ENCODE measurements around the gene DLG5.

The DLG5 gene, protein sequence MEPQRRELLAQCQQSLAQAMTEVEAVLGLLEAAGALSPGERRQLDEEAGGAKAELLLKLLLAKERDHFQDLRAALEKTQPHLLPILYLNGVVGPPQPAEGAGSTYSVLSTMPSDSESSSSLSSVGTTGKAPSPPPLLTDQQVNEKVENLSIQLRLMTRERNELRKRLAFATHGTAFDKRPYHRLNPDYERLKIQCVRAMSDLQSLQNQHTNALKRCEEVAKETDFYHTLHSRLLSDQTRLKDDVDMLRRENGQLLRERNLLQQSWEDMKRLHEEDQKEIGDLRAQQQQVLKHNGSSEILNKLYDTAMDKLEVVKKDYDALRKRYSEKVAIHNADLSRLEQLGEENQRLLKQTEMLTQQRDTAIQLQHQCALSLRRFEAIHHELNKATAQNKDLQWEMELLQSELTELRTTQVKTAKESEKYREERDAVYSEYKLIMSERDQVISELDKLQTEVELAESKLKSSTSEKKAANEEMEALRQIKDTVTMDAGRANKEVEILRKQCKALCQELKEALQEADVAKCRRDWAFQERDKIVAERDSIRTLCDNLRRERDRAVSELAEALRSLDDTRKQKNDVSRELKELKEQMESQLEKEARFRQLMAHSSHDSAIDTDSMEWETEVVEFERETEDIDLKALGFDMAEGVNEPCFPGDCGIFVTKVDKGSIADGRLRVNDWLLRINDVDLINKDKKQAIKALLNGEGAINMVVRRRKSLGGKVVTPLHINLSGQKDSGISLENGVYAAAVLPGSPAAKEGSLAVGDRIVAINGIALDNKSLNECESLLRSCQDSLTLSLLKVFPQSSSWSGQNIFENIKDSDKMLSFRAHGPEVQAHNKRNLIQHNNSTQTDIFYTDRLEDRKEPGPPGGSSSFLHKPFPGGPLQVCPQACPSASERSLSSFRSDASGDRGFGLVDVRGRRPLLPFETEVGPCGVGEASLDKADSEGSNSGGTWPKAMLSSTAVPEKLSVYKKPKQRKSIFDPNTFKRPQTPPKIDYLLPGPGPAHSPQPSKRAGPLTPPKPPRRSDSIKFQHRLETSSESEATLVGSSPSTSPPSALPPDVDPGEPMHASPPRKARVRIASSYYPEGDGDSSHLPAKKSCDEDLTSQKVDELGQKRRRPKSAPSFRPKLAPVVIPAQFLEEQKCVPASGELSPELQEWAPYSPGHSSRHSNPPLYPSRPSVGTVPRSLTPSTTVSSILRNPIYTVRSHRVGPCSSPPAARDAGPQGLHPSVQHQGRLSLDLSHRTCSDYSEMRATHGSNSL (N-terminal part only)

DNA sequence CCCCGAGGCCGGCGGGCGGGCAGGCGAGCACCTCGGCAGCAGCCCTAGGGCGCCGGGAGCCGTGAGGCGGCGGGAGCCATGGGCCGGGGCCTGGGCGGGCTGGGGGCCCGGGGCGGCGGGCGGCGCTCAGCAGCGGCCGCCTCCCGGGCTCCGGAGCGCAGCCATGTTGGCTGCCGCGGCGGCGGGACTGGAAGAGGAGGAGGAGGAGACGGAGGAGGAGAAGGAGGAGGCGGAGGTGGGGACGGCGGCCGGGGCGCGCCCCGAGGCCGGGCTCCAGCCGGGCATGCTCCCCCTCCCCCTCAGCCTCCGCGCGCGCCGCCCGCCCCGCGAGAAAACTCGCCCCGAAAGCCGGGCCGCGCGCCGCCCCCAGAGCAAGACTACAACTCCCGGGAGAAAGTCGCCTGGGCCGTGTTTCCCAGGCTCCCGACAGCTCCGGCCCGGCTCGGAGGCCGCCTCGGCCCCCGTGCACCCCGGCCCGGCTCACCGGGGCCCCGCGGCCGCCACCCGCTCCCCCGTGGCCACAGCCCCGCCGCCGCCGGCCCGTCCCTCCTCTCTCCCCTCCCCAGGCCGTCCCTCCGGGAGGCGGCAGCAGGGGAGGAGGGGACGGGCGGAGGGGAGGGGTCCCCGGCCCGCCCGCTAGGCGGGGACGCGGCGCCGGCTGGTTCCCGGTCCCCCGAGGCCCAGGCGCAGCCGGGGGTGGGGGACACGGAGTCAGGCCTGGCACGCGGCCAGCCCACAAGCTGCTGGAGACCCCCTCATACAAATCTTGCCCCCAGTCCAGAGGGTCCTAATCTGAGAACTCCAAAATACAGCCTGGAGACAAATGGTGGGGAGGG lies at the start of gene DLG5:
Gene DLG5 (minus strand): TSS at position 190 of the 836 bp plus-strand sequence. CDS start 235 bp downstream, outside the sequence.
- Histone ChIP-seq H3K9ac (peak within 1 kb of the TSS; percentile 80), H3K27ac (peak within 1 kb of the TSS; percentile 77)

DNA sequence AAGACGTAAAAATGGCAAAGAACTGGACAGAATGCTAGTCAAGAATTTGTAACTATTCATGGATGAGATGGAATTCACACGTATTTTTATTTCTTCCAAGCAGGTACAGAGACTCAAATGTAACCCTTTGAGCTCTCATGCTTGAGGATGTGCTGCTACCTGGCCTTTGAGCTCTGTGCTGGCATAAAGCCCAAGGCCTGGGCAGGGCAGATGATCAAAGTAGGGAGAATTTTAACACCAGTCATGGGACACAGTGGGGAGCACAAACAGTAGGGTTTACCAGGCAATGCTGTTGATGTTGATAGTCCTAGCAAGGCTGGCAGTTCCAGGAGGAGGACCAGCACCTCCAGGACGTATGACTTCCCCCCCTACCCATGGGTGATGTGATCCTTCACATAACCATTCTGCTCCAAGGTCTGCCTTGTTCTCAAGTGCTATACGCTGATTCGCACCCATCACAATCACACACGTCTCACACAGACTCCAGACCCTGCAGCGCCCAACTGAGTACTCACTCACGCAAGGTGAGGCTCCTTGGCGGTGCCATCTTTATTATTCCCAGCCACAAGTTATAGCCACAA lies 48.6 kb upstream of the DLG5 start:
- Histone ChIP-seq H3K4me1 (peaks cover 10% of the 10 kb centered on the region), H3K27me3 (no peaks in the 10 kb centered on the region), H3K27ac (no peak overlapping the region), H3K4me2 (no peak overlapping the region), H3K9me3 (no peaks in the 10 kb centered on the region), H3K9ac (no peak overlapping the region), H3K36me3 (peaks cover 55% of the 10 kb centered on the region), H3K4me3 (no peak overlapping the region), H4K20me1 (no peaks in the 10 kb centered on the region)
- TF ChIP-seq Cebpa-rat (IDR thresholded peaks at IDR 0.05): no peak

More for the DNA sequence above, at the start of gene DLG5:
- Histone ChIP-seq H3K27me3 (peaks cover 47% of the 10 kb centered on the region), H3K4me2 (peak within 1 kb of the TSS; percentile 98), H3K36me3 (no peaks in the 10 kb centered on the region), H4K20me1 (peaks cover 31% of the 10 kb centered on the region), H3K9me3 (no peaks in the 10 kb centered on the region), H3K4me1 (peaks cover 26% of the 10 kb centered on the region), H3K4me3 (peak within 1 kb of the TSS; percentile 84)
- no peak for TF ChIP-seq Cebpa-rat (IDR thresholded peaks at IDR 0.05)

DNA sequence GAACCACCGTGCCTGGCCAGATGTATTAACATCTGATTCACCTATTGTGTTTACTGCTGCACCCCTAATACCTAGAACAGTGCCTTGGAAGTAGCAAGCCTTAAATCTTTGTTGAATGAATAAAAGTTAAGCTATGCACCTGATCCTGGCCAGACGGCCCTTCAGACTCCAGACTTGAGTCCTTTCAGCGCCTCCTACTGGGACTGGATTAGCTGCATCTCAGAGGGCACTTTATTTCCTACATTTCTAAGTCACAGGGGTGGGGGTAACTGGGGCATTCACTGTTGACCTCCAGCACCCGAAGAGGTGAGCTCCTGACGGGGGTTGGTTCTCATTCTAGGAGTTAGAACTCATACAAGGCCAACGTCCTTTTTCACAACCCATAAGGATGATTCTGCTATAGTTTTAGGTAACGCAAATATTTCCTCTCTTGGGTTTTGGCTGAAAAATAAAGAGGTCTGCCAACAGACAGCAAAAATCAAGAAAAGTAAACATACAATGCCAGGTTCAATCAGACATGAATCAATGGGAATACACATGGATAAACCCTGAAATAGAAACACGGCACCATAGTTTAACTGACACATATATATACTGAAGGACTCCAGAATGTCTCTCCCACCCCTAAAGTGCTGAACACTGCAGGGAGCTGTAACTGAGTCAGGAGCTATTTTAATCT lies 48.0 kb upstream of the DLG5 start:
- no peak overlapping the region for H3K27ac ChIP-seq
- H4K20me1 ChIP-seq: no peaks in the 10 kb centered on the region
- peaks cover 10% of the 10 kb centered on the region for H3K4me1 ChIP-seq
- no peaks in the 10 kb centered on the region for H3K27me3 ChIP-seq
- H3K4me2 ChIP-seq: no peak overlapping the region
- H3K36me3 ChIP-seq: peaks cover 49% of the 10 kb centered on the region
- H3K9me3 ChIP-seq: no peaks in the 10 kb centered on the region
- no peak overlapping the region for H3K9ac ChIP-seq
- no peak overlapping the region for H3K4me3 ChIP-seq
- no peak for TF ChIP-seq Cebpa-rat (IDR thresholded peaks at IDR 0.05)

DNA sequence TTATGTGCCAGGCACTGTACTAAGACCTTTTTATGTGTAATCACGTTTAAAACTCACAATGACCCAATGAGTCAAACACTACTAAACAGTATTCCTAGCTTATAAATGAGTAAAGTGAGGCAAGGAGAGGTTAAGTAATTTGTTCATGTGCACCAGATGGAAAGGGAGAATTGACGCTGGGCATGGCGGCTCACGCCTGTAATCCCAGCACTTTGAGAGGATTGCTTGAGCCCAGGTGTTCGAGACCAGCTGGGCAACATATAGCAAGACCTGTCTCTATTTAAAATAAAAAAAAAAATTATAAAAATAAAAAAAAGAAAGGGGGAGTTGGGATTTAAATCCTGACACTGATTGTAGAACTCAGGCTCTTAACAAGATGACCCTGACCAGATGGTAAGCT lies 46.7 kb upstream of the DLG5 start:
- TF ChIP-seq Cebpa-rat (IDR thresholded peaks at IDR 0.05): no peak
- no peaks in the 10 kb centered on the region for H3K27me3 ChIP-seq
- H3K4me1 ChIP-seq: peaks cover 10% of the 10 kb centered on the region
- no peaks in the 10 kb centered on the region for H4K20me1 ChIP-seq
- H3K9ac ChIP-seq: no peak overlapping the region
- no peak overlapping the region for H3K27ac ChIP-seq
- no peak overlapping the region for H3K4me2 ChIP-seq
- H3K4me3 ChIP-seq: no peak overlapping the region
- peaks cover 36% of the 10 kb centered on the region for H3K36me3 ChIP-seq
- H3K9me3 ChIP-seq: no peaks in the 10 kb centered on the region

DNA sequence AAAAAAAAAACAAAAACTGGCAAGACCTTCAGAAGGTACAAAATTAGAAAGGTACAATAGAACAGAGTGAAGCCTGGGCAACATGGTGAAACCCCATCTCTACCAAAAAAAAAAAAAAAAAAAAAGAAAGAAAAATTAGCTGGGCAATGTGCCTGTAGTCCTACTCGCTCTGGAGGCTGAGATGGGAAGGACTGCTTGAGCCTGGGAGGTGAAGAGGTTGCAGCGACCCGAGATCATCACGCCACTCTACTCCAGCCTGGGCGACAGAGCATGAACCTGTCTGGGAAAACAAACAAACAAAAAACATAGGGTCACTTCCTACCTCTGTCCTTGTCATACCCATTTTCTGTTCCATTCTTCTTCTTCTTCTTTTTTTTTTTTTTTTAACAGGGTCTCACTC lies 45.6 kb upstream of the DLG5 start:
- Histone ChIP-seq H3K9me3 (no peaks in the 10 kb centered on the region), H3K9ac (no peak overlapping the region), H3K4me1 (peaks cover 19% of the 10 kb centered on the region), H3K4me3 (no peak overlapping the region), H4K20me1 (no peaks in the 10 kb centered on the region), H3K27me3 (no peaks in the 10 kb centered on the region), H3K4me2 (no peak overlapping the region), H3K27ac (no peak overlapping the region), H3K36me3 (peaks cover 25% of the 10 kb centered on the region)
- no peak for TF ChIP-seq Cebpa-rat (IDR thresholded peaks at IDR 0.05)

DNA sequence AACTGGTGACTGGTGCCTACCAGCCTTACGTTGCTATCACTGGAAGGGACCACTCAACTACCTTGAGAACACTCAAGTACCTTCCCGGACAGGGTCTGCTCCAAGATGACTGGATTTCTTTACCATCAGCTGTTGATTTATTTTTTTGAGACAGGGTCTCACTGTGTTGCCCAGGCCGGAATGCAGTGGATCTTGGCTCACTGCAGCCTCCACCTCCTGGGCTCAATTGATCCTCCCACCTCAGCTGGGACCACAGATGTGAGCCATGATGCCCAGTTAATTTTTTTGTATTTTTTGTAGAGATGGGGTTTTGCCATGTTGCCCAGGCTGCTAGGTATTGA lies 45.2 kb upstream of the DLG5 start:
- peak overlapping the region; percentile 53 for H3K27ac ChIP-seq
- no peak for TF ChIP-seq Cebpa-rat (IDR thresholded peaks at IDR 0.05)
- no peak overlapping the region for H3K4me3 ChIP-seq
- H3K4me2 ChIP-seq: no peak overlapping the region
- peaks cover 22% of the 10 kb centered on the region for H3K4me1 ChIP-seq
- peaks cover 21% of the 10 kb centered on the region for H3K36me3 ChIP-seq
- H3K9ac ChIP-seq: no peak overlapping the region
- H3K9me3 ChIP-seq: no peaks in the 10 kb centered on the region
- no peaks in the 10 kb centered on the region for H4K20me1 ChIP-seq
- no peaks in the 10 kb centered on the region for H3K27me3 ChIP-seq

DNA sequence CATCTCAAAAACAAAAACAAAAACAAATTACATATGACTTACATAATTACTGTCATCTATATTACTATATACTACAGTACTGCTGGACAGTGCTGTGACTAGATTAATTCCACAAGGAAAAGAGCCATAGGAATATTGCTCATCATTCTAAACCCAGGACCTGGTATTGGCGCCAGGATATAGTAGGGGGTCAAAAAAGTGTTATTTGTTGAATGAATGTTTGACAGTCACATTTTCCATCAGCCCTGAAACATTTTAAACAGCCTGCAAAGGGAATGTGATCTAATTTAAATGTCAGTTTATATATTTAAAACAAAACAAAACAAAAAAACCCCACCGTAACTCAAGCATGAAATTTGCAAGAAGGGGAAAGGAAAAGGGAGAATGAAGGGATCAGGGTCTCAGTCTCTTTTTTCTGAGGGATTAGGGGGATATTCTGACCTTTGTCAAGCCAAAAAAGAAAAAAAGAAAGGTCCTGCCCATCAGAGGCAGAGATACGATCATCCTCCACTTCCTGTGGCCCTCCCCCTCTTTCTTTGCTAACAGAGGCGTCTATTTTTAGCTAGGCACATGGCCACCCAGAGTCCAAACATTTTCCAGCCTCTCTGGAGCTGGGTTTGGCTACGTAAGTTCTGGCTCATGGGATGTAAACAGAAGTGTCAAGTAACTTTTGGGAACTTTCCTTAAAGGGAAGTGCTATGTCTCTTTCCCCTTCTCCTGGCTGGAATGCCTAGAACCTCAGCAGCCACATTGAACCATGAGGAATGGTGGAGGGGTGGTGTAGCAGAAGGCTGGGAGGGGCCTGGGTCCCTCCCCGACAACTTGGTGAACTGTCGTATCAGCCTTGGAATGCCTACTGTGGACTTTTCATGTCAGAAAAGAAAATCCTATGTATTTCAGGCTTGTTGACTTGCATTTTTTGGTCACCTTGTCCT lies 44.6 kb upstream of the DLG5 start:
- H4K20me1 ChIP-seq: no peaks in the 10 kb centered on the region
- no peak overlapping the region for H3K4me3 ChIP-seq
- H3K4me1 ChIP-seq: peaks cover 27% of the 10 kb centered on the region
- peak overlapping the region; percentile 34; the same call in 1 of the 2 replicates for H3K9ac ChIP-seq
- peak overlapping the region; percentile 51 for H3K4me2 ChIP-seq
- H3K27ac ChIP-seq: peak overlapping the region; percentile 53
- H3K9me3 ChIP-seq: 0 out of 2 replicates have a peak, but pooled peaks cover 3% of the 10 kb centered on the region
- TF ChIP-seq Cebpa-rat (IDR thresholded peaks at IDR 0.05): no peak
- peaks cover 15% of the 10 kb centered on the region for H3K36me3 ChIP-seq
- H3K27me3 ChIP-seq: no peaks in the 10 kb centered on the region
